Iris pigment epithelial cell (primary cell): ENCODE data around the gene CENPN.
A peak's percentile ranks its signal among the peaks of the same experiment; 100 is the strongest.

Source experiments
- DNase-seq: peaks from one replicate; pipeline ENCODE4 v3.0.0-alpha.2; 2011; ENCODE audit warnings: low read depth

CENPN gene

DNA sequence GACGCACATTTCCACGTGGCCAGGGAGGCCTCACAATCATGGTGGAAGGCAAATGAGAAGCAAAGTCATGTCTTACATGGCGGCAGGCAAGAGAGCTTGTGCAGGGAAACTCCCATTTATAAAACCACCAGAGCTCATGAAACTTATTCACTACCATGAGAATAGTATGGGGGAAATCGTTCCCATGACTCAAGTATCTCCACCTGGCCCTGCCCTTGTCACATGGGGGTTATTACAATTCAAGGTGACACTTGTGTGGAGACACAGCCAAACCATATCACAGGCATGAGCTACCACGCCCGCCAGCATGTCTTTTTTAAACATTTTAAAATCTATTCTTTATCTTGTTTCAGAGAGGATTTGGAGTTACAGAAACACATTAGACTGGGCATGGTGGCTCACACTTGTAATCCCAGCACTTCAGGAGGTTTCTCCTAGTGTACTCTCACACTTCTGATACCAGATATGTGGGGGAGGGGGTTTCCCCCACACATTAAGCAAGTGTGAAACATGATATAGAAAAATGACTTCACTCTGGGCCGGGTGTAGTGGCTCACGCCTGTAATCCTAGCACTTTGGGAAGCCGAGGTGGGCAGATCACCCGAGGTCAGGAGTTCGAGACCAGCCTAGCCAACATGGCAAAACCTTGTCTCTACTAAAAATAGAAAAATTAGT lies 23.1 kb downstream of the CENPN start:
- no peak for DNase-seq

DNA sequence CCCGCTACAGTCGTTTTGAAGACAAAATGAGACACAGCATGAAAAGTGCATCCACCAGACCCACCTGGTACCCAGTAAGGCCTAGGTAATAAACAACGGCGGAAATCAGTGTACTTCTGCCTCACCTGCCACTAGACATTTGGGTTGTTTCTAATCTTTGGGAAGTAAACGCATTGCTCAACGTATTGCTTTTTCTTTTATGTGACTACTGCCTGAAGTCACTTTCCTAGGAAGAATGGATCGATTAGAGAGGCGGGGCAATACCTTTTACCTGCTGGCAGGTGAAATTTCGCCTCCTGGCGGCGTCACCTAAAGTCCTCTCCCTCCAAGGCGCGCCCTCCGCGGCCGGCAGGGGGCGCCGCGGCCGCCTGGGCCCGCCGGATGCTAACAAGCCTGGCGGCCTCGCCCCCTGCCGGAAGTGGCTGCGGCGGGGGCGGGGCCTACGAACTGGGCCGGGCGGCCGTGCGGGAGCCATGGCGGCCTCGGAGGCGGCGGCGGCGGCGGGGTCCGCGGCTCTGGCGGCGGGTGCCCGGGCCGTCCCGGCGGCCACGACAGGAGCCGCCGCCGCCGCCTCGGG lies 28.5 kb downstream of the CENPN start, which contains the start of gene ATMIN:
Gene ATMIN, plus strand, starts transcription at position 445 of the 577 bp plus-strand sequence. Its CDS starts 29 bp downstream, at position 474.
- peak; percentile 77 for DNase-seq

DNA sequence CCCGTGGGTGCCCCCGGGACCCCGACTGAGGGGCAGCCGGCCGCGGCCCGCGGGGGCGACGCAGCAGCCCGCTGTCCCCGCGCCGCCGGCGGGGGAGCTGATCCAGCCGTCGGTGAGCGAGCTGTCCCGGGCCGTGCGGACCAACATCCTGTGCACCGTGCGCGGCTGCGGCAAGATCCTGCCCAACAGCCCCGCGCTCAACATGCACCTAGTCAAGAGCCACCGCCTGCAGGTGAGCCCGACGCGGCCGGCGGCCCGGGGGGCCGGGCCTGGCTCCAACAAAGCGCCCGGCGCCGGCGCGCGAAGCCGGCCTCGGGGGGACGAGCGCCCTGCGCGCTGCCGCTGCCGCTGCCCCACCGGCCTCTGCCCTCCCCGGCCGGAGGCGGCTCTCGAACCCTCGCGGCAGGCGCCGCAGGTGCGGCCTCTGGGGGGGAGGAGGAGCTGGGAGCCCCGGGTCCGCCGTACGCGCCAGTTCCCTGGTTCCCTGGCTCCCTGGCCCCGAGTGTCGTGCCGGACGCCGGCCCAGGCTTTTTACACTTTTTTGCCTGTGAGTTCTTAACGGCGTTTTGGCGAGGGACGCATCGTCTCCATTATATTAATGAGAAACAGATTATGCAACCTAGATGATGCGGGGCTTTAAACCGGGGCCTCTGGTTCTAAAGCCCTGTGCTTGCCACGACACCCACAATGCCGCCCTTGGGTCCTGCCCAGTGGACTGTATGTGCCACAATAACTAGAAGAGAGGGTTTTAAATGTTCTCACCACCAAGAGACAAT lies 29.1 kb downstream of the CENPN start:
- DNase-seq, result peak; percentile 32

DNA sequence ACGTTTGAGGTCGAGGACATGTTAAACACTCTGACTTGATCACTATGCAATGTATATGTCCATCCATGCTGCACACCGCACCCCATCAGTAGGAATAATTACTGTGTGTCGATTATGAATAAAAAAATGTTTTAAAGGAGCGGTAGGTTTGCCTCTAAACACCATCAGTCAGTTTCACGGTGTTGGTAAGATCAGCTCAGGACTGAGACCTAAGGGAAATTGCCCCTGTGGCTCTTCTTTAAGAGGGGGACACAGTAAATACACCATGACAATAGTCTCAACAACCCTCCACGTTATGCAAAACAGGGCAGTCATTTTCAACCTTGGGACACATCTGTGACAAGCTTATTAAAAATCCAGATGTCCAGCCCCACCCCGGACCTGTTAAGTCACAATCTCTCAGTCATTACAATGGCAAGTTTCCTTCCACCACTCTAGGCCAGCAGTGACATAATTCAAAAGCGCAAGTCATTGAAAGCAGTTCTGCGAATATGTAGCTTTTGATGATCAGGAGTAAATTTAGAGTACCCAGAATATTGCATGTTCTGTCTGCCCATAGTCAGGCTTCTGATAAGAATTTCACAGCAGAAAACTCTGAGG lies 29.8 kb downstream of the CENPN start:
- DNase-seq, result peak; percentile 3

DNA sequence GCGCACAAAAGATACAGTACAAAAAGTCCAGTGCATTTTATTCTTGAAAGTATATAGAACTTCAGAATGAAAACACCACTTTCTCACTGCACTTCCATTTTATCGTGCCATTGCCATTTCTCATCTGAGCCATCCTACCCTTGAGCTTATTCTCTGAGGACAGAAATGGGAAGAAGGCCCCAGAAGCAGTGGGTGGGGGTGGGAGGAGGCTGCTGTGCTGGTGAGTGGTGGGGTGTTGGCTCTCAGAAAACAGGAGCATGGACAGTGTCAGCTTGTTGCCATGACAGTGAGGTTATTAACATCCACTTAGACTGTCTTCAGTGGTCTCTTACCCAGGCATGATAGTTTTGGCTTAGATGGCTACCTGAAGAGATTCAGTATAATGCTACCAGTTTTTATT lies 33.1 kb downstream of the CENPN start:
- no peak for DNase-seq

DNA sequence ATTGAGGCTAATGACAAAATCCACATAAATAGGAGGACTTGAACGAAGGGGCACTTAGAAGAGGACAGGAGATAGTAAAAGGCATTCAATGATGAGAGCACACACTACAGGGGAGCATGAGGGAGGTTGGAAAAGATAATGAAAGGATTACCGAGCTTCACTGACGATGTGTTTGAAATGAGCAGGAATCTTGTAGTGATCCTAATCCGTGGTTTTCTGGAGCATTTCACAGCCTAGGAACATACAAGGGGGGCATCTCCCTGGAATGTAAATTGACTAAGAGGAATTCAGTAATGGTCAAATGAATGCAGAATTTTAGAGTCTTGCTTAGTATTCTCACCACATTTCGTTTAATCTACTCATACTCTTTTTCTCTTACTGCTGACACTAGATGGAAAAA lies 33.8 kb downstream of the CENPN start:
- no peak for DNase-seq

GRCh38 chr16:81041696-81042095 lies 34.7 kb downstream of the CENPN start:
- no peak for DNase-seq

DNA sequence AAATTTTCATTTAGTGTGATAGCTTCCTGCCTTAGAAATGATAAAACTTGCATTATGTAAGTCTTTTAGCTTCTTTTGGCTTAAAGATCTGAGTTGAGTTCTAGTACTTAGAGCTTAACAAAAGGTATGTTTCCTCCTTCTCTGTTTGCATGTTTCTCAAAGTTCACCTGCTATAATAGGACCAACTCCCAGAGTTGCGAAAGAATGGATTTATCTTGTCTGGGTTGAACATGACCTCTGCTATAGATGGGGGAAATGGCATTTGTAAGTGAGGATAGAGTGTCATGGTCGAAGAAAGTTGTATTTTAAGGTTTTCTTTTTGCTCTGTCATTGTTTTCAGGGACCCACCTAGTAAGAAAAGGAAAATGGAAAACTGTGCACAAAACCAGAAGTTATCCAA lies 35.8 kb downstream of the CENPN start:
- no peak for DNase-seq

GRCh38 chr16:81053761-81054160 lies 46.7 kb downstream of the CENPN start:
- DNase-seq, result no peak

GRCh38 chr16:81060576-81061306 lies 53.7 kb downstream of the CENPN start:
- DNase-seq, result no peak

- DNase-seq, result no peak
Observed at GRCh38 chr16:81061307-81061640, 54.3 kb downstream of the CENPN start.

DNA sequence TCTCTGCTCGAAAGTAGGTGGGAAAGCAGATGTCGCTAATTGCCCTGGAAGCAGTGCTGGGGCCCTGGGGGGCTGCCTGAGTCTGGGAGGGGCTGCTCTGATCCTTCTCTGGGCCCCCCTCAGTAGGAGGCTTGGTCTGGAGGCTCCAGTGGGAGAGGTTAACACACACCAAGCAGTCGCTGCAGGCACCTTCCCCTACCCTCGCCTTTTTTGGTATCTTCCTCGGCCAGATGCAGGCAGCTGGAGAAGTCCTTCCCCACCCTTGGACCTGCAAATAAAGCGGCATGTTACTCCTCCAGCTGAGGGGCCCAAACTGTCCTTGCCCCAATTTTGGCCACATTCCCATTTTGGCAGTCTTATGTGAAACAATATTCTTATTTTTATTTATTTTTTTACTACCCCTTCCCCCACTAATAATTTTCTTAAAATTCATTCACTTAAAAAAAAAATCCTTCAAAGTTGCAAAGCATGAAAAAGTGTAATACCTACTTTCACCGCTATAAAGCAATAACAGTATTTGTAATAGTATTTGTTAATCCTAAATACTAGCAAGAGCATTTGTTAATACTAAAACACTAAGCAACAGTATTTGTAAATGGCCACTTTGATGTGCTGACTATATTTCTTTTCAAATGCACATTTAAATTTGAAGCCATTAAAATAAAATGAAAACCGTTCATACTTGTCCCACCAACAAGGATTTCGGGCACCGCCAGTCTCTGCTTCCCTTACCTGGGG lies 55.0 kb downstream of the CENPN start:
- no peak for DNase-seq

DNA sequence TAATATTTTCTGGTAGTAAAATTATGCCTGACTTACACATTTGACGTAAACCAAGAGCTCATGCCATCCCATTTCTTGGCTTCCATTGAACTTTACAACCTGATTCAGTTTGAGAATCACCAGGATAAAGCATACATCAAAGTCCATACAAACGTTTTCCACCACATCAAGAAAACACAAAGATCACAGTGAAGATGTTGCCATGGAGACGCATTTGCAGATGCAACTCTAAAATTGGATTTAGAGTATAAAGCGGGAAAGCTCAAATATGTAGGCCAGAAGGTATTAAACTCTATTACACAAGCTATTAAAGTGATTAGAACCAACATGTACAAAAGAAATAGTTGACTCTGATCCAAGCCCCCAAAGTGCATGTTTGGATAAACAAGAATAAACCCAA lies 59.7 kb downstream of the CENPN start:
- DNase-seq, result peak; percentile 48

- DNase-seq, result peak; percentile 85
Observed at GRCh38 chr16:81067166-81067565, 60.2 kb downstream of the CENPN start.

- DNase-seq, result no peak
Observed at GRCh38 chr16:81069063-81069462, 62.0 kb downstream of the CENPN start.

GRCh38 chr16:81070979-81071378 lies 64.0 kb downstream of the CENPN start:
- DNase-seq, result no peak

GRCh38 chr16:81071805-81072204 lies 64.8 kb downstream of the CENPN start:
- peak; percentile 67 for DNase-seq

GRCh38 chr16:81073560-81074330 lies 66.7 kb downstream of the CENPN start:
- no peak for DNase-seq

GRCh38 chr16:81076566-81077075 lies 69.6 kb downstream of the CENPN start:
- peak; percentile 83 for DNase-seq
